Mesodermal cell (in vitro differentiated cells): ENCODE measurements around the gene RALB.

Source experiments
- H3K27ac ChIP-seq: 2 replicates; pipeline ENCODE4 v1.7.0; 2013; ENCODE audit warnings: mild to moderate bottlenecking, low read depth, low read length, moderate library complexity; ENCODE audit not compliant: severe bottlenecking
- H3K36me3 ChIP-seq: 2 replicates; pipeline ENCODE4 v1.7.1; 2013; ENCODE audit warnings: mild to moderate bottlenecking, low read length, moderate library complexity; ENCODE audit not compliant: control insufficient read depth, insufficient read depth
- H3K4me1 ChIP-seq: one replicate; pipeline ENCODE4 v1.7.1; 2013; ENCODE audit warnings: mild to moderate bottlenecking, low read length; ENCODE audit not compliant: insufficient read depth, control insufficient read depth, poor library complexity, severe bottlenecking
- H3K4me3 ChIP-seq: 2 replicates; pipeline ENCODE4 v1.7.0; 2013; ENCODE audit warnings: low read length, control low read depth, mild to moderate bottlenecking; ENCODE audit not compliant: insufficient read depth, poor library complexity, severe bottlenecking; ENCODE audit errors: extremely low read depth
- H3K9me3 ChIP-seq: 2 replicates; pipeline ENCODE4 v1.7.1; 2013; ENCODE audit warnings: mild to moderate bottlenecking, low read length, moderate library complexity; ENCODE audit not compliant: control insufficient read depth
- WGBS, 2 experiments: methylation state at CpG; one replicate each; pipeline ENCODE4 v1.1.5; 2013; ENCODE audit warnings: missing lambda C conversion rate in 2 of 2; ENCODE audit not compliant: insufficient coverage in 2 of 2; 5-methylcytosine and 5-hydroxymethylcytosine counted together

The RALB gene

GRCh38 chr2:120330946-120331822 is 78.5 kb downstream of the RALB start:
- Histone ChIP-seq H3K36me3 (no peaks in the 10 kb centered on the region), H3K9me3 (no peaks in the 10 kb centered on the region), H3K4me1 (no peaks in the 10 kb centered on the region), H3K27ac (no peak overlapping the region), H3K4me3 (no peak overlapping the region)
- 87 to 93% methylated on average over 20 to 21 of the region's 24 CpGs for WGBS, 2 experiments

- H3K4me1 ChIP-seq = no peaks in the 10 kb centered on the region
- WGBS, 2 experiments = 67 to 100% methylated on average over 1 of the region's 4 CpGs
- H3K27ac ChIP-seq = no peak overlapping the region
Measured at GRCh38 chr2:120331903-120332302, 79.3 kb downstream of the RALB start.

GRCh38 chr2:120332384-120332783 is 79.7 kb downstream of the RALB start:
- H3K4me1 ChIP-seq = peaks cover 4% of the 10 kb centered on the region
- 96 to 97% methylated on average over 6 of the region's 6 CpGs for WGBS, 2 experiments
- H3K27ac ChIP-seq = no peak overlapping the region
- H3K9me3 ChIP-seq = no peaks in the 10 kb centered on the region
- no peaks in the 10 kb centered on the region for H3K36me3 ChIP-seq
- no peak overlapping the region for H3K4me3 ChIP-seq

More at GRCh38 chr2:120331903-120332302, 79.3 kb downstream of the RALB start:
- Histone ChIP-seq H3K36me3 (no peaks in the 10 kb centered on the region), H3K9me3 (no peaks in the 10 kb centered on the region), H3K4me3 (no peak overlapping the region)

- H3K4me3 ChIP-seq = no peak overlapping the region
- WGBS, 2 experiments = 100% methylated on average over 1 of the region's 1 CpG
- H3K9me3 ChIP-seq = no peaks in the 10 kb centered on the region
- H3K4me1 ChIP-seq = peaks cover 4% of the 10 kb centered on the region
- H3K36me3 ChIP-seq = no peaks in the 10 kb centered on the region
- H3K27ac ChIP-seq = no peak overlapping the region
Measured at GRCh38 chr2:120334068-120334467, 81.4 kb downstream of the RALB start.

- Histone ChIP-seq H3K9me3 (no peaks in the 10 kb centered on the region), H3K36me3 (no peaks in the 10 kb centered on the region), H3K4me1 (peaks cover 4% of the 10 kb centered on the region), H3K27ac (no peak overlapping the region), H3K4me3 (no peak overlapping the region)
- WGBS, 2 experiments = 81% methylated on average over 8 of the region's 8 CpGs
Measured at GRCh38 chr2:120336749-120337148, 84.1 kb downstream of the RALB start.

GRCh38 chr2:120338015-120338414 is 85.4 kb downstream of the RALB start:
- Histone ChIP-seq H3K9me3 (no peaks in the 10 kb centered on the region), H3K36me3 (no peaks in the 10 kb centered on the region), H3K27ac (no peak overlapping the region), H3K4me3 (no peak overlapping the region), H3K4me1 (peaks cover 5% of the 10 kb centered on the region)
- no CpG with 5 or more reads among the region's 1 CpG for WGBS, 2 experiments

- H3K4me1 ChIP-seq = peaks cover 10% of the 10 kb centered on the region
- no peaks in the 10 kb centered on the region for H3K9me3 ChIP-seq
- H3K4me3 ChIP-seq = no peak overlapping the region
- H3K27ac ChIP-seq = no peak overlapping the region
- 76 to 86% methylated on average over 3 of the region's 7 CpGs for WGBS, 2 experiments
- H3K36me3 ChIP-seq = no peaks in the 10 kb centered on the region
Measured at GRCh38 chr2:120341977-120342376, 89.3 kb downstream of the RALB start.

- 38 to 40% methylated on average over 4 to 5 of the region's 7 CpGs for WGBS, 2 experiments
Measured at GRCh38 chr2:120342446-120342845, 89.8 kb downstream of the RALB start.

GRCh38 chr2:120343100-120343432 is 90.4 kb downstream of the RALB start:
- WGBS, 2 experiments = 48 to 51% methylated on average over 4 to 5 of the region's 5 CpGs
- Histone ChIP-seq H3K36me3 (no peaks in the 10 kb centered on the region), H3K4me3 (no peak overlapping the region), H3K9me3 (no peaks in the 10 kb centered on the region), H3K4me1 (peaks cover 7% of the 10 kb centered on the region), H3K27ac (no peak overlapping the region)

More at GRCh38 chr2:120342446-120342845, 89.8 kb downstream of the RALB start:
- Histone ChIP-seq H3K4me1 (peaks cover 7% of the 10 kb centered on the region), H3K27ac (no peak overlapping the region), H3K9me3 (no peaks in the 10 kb centered on the region), H3K4me3 (no peak overlapping the region), H3K36me3 (no peaks in the 10 kb centered on the region)

GRCh38 chr2:120343433-120344105 is 90.9 kb downstream of the RALB start:
- no peak overlapping the region for H3K4me3 ChIP-seq
- no peaks in the 10 kb centered on the region for H3K9me3 ChIP-seq
- 3 to 5% methylated on average over 40 to 42 of the region's 43 CpGs for WGBS, 2 experiments
- no peak overlapping the region for H3K27ac ChIP-seq
- H3K36me3 ChIP-seq = no peaks in the 10 kb centered on the region
- H3K4me1 ChIP-seq = peaks cover 7% of the 10 kb centered on the region
